Mucosa of gallbladder (tissue), 1 donor: ENCODE measurements around the gene HDAC4. TPM values are rescaled to one million over a fixed set of nuclear protein-coding genes. Genes with fewer than 3 reads are reported as not detected.

Experiments
- DNase-seq: peaks from one replicate; pipeline ENCODE4 v3.0.0-alpha.2; 2020; ENCODE audit warnings: low spot score
- total RNA-seq: library from RNA; stranded (reverse); gene quantifications from one replicate; pipeline ENCODE4 v1.2.1, GENCODE V29; 2021
- donor health status: DM: no; HTN: no; CAD: no.

HDAC4 gene
- total RNA-seq, 1 donor from 2014 or later, result 103 TPM

- no peak for DNase-seq
Measured at GRCh38 chr2:239349453-239350135, 51.2 kb downstream of the HDAC4 start.

- no peak for DNase-seq
Measured at GRCh38 chr2:239348563-239349452, 52.0 kb downstream of the HDAC4 start.

- no peak for DNase-seq
Measured at GRCh38 chr2:239346676-239347075, 54.1 kb downstream of the HDAC4 start.

DNA sequence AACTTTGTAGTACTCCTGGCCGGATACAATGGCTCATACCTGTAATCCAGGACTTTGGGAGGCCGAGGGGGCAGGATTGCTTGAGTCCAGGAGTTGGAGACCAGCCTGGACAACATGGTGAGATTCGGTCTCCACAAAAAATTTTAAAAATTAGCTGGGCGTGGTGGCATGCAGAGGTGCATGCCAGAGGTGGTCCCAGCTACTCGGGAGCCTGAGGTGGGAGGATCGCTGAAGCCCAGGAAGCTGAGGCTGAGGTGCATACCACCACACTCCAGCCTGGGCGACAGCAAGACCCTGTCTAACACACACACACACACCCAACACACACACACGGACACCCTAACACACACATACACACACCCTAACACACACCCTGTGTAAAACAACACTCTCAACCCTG lies 55.6 kb downstream of the HDAC4 start:
- DNase-seq, result no peak

DNA sequence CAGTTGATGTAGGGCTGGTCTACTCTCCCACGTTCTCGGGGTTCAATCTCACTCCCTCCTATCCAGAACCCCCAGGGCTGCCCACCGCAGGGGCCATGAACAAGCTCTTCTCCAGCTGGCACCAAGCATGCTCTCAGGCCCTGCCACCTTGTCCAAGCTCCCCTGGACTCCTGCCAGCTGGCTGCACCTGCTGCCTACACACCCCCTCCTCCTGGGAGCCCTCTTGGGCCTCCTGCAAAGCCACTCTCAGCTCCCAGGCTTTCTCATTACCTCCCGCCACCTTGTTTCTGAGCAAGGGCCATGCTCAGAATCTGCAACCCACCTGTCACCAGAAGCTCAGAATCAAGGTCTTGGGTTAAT lies 56.0 kb downstream of the HDAC4 start:
- DNase-seq, result no peak

DNA sequence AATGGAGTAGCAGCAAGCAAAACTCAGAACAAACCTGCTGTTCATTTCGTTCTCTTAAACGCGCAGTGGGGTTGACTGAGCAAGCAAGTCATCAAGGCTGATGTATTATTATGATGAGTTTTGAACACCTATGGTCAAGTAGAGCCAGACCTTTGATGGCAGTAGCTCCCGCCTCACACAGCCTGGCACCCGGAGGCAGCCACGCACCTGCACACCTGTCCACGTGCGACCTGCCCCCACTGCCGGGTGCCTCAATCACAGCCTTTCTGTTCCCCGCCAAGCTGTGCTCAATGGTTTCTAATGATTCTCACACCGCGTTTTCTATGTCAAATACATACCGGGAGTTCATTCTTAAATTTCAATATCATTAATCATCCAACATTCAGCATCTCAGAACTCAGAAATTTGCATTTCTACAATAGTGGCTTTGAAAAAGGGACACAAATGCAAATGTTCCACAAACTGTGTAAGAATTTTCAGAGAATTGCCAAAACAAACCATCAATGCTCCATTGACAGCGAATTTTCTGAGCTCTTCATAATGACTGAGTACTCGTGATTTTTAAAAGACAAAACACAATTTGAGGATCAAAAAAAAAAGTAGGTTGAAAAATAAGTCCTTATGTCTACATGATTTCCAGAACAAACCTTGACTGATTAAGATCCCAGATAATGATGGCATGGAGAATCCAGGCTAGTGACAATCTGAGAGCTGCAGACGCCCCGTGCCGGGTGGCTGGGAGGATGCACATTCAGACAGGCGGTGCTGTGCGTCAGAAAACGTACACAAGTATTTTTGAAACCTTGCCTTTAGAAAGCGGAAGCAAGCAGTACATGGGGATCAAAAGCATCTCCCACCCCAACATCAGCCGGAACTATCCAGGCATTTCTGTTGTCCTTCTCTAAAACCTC lies 56.6 kb downstream of the HDAC4 start:
- DNase-seq, result no peak

DNA sequence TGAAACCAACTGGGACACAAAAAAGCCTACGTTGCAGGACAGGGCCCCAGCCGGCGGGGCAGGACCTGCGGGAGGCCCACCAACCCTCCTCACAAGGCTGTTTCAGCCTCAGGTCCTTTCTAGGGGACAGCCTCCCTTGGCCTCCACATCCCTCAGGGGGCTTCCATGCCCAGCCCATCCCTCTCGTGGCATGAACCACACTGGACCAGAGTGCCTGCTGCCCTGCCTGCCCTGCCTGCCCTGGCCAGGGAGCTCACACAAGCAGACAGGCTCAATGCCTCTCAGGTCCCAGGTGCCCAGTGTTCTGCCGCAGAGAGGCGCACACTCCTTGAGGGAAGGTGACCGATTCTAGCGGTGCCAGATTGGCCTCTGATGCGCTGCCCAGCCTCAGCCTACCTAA lies 57.4 kb downstream of the HDAC4 start:
- DNase-seq, result no peak

- no peak for DNase-seq
Measured at GRCh38 chr2:239341840-239342239, 59.0 kb downstream of the HDAC4 start.

- no peak for DNase-seq
Measured at GRCh38 chr2:239341146-239341732, 59.6 kb downstream of the HDAC4 start.

DNA sequence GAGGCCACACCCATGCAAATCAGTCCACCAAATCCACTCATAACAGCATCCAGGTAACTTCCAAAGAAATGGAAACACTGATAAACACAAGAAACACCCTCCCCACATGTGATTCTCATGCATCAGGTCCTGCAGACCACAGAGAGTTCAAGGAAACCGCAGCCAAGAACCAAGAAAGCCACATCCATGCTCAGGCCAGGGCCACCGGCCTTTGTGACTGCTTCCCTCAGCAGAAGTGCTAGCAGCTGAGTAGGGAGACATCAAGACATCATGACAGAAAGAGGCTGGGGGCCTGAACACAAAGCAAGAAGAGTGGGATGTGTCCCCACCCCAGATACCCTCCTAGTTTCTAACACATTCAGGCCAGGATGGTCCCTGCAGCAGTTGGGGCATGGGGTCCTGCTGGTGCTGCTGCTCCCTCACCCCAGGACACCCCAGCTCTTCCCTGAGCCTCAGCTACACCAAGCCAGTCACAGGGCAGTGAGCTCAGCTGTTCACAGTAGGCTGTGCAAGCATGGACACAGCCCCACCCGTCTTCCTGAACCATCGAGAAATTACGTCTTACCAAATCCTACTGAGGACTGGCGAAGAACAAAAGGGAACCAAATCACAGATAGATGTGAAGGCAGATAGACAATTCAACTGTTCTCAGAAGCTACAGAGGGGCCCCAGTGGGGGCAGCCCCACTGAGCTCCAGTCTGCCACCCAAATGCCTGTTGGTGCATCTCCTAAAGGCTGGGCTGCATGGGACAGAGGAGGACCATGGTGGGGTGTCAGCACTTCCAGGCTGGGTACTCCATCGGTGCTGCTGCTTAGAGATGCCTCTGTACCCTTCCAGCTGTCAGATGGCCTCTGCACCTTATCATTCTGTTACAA lies 60.9 kb downstream of the HDAC4 start:
- no peak for DNase-seq

GRCh38 chr2:239339241-239339640 lies 61.6 kb downstream of the HDAC4 start:
- DNase-seq, result no peak

DNA sequence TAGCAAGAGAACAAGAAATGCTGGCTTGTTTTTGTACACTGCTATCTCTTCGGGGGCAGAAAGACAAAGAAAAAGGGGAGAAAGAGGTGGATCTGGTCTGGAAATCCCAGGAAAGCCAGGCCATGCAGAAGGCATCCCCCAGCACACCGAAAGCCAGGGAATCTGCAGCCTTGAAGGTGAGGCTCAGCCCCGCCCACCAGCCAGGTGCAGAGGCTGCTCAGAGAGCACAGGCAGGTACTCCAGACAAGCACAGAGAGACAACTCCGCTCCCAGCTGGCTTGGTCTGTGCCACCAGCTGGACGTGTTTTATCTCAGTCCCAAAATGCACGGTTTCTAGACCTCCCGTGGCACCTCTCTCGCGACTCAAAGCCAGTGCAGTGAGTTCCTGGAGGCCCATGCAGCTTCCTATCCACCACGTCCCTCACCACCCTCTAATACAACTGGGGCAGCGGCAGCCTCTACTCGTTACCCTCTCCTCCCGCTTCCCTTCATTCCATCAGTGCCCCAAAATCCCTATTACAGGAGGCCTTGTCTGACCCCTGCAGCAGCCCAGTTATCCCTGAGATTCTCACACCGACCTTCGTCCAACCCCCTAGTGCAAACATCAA lies 62.8 kb downstream of the HDAC4 start:
- no peak for DNase-seq

GRCh38 chr2:239337122-239337876 lies 63.5 kb downstream of the HDAC4 start:
- no peak for DNase-seq

DNA sequence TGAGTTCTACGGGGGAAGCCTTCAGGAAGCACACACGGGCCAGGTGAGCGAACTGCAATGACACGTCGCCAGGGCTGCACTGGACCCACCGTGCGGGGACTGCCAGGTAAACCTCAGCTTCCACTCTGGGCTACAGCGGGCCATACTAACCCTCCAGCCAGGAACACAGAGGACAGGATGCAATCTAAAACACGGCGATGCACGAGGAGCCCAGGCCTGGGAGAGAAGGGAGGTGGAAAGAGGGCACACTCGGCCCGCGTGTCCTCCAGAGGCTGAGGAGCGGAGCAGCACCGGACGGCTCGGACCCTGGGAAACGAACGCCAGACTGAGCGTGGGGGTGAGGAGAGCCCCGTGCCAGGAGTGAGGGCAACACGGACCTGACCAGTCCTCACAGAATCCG lies 69.3 kb downstream of the HDAC4 start:
- DNase-seq, result no peak

- DNase-seq, result no peak
Measured at GRCh38 chr2:239330836-239331235, 70.0 kb downstream of the HDAC4 start.

- DNase-seq, result no peak
Measured at GRCh38 chr2:239329972-239330572, 70.7 kb downstream of the HDAC4 start.

- DNase-seq, result peak; percentile 45
Measured at GRCh38 chr2:239329284-239329971, 71.4 kb downstream of the HDAC4 start.

DNA sequence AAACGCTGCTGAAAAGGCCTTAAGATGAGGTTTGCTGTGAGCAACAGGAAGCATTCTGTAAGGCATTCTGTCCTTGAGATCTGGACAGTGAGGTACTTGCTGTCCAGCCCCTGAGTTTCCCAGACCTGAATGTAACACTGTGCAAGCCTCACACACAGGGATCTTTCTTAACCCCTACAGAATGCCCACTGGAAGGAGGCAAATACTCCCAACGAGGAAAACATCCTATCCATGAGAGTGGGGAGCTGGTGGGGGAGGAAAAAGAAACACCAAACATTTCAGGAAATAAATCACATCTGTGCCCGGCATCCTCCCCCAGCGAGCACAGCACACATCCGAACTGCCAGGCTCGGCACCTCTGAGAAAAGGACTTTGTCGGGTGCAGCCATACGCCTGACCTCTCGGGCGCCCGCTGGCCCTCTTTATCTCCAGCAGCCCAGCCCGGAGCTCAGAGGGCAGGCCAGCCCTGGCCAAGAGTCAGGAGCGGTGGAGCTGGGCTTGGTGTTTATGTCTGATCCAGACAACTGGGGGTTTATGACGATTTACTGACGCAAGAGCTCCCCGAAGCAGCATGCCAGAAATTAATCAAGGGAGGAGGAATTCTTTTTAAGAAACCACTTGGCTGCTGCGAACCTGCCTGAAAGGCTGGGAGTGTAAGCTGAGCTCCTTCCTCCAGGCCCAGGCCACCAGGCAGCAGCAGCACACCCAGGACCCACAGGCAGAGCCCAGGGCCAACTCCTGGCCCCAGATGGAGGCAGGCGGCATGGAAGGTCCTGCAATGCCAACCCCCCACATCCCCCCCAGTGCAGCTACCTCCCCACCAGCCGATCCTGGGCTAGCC lies 72.2 kb downstream of the HDAC4 start:
- DNase-seq, result peak; percentile 77
